HK-2 (cell line): ENCODE results near the gene EEF1AKMT3.
A peak's percentile ranks its signal among the peaks of the same experiment; 100 is the strongest.
"Not testable (repeated sequence)": the region's sequence is repeated elsewhere in the genome, so short reads cannot be mapped to it uniquely, and the experiment has no call there.

Experiments
- DNase-seq: peaks from one replicate; pipeline ENCODE4 v3.0.0-alpha.2; 2018; ENCODE audit not compliant: unreplicated experiment

The EEF1AKMT3 gene

DNA sequence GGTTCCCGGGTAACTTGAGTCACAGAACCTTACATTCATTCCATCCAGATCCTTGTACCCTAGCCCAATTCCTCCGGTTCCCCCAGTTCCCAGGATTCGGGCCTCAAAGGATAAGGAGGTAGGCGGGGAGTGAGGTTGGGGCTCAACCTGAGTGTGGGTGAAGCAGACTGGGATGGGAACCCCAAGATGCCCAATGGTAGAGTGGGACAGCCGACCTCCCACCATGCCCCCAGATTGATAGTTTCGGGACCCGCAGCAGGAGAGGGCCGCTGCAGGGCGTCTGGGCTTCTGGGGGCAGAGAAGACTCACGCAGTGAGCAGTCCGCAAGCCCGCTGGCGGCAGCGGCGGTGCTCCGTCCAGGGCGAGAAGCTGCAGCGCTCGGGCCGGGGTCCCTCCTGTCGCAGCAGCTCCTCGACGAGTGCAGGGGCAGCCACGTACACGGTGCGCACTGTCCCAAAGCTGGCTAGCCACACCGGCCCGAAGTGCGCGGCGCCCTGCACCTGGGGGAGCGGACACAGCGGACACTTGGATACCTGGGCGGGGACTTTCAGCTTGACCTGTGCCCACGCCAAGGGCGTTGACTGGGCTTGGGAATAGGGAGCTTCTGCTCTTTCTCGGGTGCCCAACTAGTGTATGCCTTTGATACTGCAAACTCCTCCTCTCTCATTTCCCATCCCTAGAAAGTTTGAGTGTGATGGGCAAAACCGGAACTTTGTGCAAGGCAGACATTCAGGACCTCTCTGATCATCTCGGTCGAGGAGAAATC, 6.5 kb upstream of the EEF1AKMT3 start:
- no peak for DNase-seq

DNA sequence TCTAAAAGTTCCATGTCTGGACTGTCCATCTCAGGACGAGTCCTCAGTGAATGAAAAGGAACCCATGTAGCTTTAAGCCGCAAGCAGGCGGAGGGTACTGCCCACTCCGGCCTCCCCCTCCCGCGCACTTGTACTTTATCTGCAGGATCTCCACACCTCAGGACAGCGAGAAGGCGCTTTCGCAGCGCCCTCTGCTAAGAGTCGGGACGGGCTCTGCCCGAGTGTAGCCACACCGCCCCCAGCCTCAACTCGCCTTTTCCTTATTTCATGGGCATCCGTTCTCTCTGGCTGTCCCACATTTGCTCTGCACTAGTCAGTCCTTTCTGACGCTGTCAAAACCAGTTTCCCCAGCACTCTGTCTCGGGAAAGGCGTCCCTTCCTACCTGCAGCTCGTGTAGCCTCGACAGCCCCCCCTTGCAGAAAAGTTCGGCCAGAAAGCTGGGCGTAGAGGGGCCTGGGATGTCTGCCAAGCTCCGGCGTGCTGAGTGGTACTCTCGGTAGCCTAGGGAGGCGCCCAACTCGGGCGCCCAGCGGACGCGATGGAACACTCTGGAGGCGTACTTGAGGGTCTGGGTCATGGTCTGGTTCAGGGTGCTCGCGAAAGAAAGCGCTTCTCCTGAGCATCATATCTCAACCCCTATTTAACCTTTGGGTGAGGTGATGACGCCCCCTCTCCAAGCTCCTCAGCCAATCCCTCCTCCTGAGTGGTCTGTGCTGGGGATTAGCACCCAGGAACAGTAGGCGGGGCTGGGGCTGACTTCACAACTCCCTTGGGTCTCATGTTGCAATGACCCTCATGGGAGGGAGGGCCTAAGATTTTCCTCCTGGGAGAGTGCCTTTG, 5.7 kb upstream of the EEF1AKMT3 start, which contains the start of gene CYP27B1:
TSS of gene CYP27B1 (minus strand) at position 615 of the 841 bp plus-strand sequence. CDS start at position 578, 37 bp downstream.
- no peak for DNase-seq

GRCh38 chr12:57767305-57767698, 5.1 kb upstream of the EEF1AKMT3 start:
- no peak for DNase-seq

- DNase-seq = no peak
These were observed 4.5 kb upstream of the EEF1AKMT3 start for GRCh38 chr12:57767876-57768275.

DNA sequence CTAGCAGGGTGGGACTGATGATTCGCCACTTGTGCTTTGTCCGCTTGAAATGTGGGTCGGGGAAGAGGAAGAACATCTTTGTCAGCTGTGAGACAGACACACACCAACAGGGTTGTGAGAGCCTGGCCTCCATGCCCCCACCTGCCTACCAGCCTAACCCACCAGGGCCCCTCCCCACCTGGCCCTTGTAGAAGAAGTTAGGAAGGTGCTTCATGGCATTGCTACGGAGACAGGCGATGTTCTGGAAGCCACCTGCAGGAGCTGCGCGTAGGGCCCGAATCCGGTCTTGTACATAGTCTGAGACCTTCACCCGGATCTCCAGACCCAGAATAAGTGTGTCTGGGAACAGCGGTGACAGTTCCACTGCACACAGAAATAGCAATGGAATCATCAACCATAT, 2.8 kb upstream of the EEF1AKMT3 start:
- no peak for DNase-seq

DNA sequence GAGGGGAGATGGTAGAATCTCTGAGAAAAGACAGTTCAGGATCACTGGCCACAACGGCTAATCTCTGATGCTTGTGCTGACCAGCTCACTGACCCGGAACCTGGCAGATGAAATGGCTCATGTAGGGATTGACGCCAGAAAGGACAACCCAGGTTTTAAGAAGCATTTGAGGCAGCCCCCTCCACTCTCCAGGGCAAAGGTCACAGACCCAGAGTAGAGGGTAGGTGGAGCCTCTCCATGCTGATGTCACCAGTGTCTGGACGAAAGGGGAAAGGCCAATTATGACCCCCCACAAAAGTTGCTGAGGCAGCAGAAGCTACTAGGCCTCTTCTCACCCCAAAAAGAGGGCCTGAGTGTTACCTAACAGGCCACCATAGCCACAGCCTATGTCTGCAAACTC, 1.7 kb upstream of the EEF1AKMT3 start:
- no peak for DNase-seq

GRCh38 chr12:57771236-57771872, 1.1 kb upstream of the EEF1AKMT3 start:
- peak; percentile 89 for DNase-seq

DNA sequence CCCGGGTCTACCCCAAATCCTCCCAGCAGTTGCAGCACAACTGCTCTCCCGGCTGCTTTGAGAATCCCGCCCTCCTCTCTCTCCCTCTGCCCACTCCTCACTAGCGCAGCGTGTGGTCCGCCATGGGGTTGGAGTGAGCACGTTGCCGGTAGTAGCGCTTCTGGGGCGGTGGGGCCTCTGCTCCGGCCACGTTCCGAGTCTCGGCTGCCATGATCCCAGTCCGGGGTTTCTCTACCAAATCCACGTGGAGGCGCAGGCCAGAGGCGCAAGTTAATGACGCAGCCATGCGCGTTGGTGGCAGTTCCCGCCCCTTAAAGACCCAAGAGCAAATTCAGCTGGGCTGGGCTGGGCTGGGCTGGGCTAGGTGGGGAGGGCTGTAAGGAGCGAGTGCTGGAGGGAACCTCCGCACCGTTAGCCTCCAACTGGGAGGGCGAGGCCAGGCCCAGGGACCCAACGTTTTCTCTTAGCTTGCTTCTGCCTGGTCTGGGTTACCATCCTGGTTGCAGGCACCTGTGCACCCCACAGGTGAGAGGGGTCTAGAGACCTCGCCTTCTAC, 463 bp upstream of the EEF1AKMT3 start, which contains the start of gene METTL1:
TSS of gene METTL1 (minus strand) at position 233 of the 556 bp plus-strand sequence. CDS start at position 211, 22 bp downstream.
- peak; percentile 96 for DNase-seq

- not testable (repeated sequence) for DNase-seq
These were observed 2.2 kb downstream of the EEF1AKMT3 start for GRCh38 chr12:57774634-57775033.

GRCh38 chr12:57775044-57775443, 2.6 kb downstream of the EEF1AKMT3 start:
- no peak for DNase-seq

DNA sequence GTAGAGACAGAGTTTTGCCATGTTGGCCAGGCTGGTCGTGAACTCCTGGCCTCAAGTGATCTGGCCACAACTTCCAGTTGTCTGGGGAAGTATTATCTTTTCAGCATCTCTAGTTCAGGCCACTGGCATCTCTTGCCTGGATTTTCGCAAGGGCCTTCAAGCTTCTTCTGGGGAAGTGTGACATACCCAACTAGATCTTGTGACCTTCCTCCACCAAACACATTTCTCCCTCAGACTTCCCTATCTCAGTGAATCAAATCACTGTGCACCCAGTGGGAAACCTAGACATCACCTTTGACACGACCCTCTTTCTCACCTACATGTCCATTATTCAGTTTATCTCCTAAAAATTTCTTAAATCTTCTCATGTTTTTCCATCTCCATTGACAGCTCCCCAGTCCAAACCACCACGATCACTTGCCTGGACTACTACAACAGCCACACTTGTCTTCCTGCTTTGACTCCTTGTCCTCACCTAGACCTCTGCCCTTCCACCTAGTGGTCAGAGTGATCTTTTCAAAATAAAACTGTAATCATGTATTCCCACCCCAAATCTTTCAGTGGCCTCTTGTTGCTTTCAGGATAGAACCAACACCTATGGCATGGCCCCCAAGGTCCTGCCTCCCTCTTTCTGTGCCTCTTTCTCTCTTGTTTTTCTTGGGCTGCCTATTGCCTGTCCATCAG, 3.3 kb downstream of the EEF1AKMT3 start:
- DNase-seq = no peak

GRCh38 chr12:57776247-57776587, 3.8 kb downstream of the EEF1AKMT3 start:
- no peak for DNase-seq

- DNase-seq = no peak
These were observed 5.0 kb downstream of the EEF1AKMT3 start for GRCh38 chr12:57777367-57777766.

- DNase-seq = no peak
These were observed 5.5 kb downstream of the EEF1AKMT3 start for GRCh38 chr12:57777911-57778310.

DNA sequence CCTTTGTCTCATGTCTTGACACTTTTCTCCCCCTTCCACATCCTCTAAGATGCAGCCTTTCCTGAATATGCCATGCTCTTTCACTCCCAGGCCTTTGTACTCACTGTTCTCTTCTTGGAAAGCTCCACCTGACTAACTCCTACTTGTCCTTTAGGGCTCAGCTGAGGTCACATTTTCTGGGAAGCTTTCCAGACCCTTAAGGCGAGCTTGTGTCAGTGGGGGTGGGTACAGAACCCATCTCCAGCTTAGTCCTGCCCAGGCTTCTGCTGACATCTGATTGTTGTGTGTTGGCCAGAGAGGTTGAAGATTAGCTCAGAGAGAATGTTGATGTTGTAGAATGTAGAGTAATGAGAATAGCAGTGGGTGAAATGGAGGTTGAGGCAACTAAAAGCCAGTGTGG, 7.3 kb downstream of the EEF1AKMT3 start:
- DNase-seq = no peak

GRCh38 chr12:57780284-57780897, 8.0 kb downstream of the EEF1AKMT3 start:
- no peak for DNase-seq

DNA sequence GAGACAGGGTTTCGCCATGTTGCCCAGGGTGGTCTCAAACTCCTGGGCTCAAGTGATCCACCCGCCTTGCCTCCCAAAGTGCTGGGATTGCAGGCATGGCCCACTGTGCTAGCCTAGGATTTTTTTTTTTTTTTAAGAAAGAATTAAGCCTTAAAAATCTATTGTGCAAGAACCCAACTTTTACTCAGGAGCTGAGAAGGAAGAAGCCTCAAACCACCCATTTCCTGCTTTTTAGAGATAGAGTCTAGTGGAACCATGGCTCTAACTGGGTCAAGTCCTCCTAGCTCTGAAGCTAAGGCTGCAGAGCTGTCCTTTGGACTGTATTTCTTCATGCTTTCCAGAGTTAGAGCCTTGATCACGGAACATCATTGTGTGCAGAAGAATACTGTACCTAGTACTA, 8.8 kb downstream of the EEF1AKMT3 start:
- DNase-seq = no peak

DNA sequence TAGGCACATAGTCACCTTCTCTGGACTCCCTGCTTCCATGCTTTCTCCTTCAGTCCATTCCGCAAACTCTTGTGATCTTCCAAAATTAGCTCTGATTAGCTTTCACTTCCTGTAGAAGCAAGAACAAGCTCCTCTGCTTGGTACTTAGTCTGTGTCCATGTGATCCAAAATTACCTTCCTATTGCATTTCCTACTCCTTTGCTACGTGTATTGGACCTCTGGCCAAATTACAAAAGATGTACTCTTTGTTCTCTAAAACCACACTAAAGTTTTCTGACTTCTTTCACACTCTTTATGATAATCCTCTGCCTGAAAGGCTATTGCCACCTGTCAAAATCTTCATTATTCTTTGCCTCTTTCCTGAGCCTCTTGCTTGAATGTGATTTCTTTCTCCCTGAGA, 9.4 kb downstream of the EEF1AKMT3 start:
- no peak for DNase-seq

DNA sequence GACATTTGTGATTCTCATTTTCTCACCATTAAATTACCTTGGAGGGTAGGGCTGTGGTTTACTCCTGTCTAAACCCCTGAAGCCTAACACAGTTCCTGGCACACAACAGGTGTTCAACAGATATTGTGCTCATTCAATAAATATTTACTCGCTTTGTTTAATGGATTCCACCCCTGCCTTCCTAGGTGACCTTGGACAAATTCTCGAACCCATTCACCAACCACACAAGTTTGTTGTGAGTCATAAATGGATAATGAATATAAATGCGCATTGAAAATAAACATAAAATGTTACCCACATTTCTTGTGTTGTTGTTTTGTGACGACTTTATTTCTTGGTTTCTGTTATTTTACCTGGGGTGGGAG, 9.8 kb downstream of the EEF1AKMT3 start:
- no peak for DNase-seq

DNA sequence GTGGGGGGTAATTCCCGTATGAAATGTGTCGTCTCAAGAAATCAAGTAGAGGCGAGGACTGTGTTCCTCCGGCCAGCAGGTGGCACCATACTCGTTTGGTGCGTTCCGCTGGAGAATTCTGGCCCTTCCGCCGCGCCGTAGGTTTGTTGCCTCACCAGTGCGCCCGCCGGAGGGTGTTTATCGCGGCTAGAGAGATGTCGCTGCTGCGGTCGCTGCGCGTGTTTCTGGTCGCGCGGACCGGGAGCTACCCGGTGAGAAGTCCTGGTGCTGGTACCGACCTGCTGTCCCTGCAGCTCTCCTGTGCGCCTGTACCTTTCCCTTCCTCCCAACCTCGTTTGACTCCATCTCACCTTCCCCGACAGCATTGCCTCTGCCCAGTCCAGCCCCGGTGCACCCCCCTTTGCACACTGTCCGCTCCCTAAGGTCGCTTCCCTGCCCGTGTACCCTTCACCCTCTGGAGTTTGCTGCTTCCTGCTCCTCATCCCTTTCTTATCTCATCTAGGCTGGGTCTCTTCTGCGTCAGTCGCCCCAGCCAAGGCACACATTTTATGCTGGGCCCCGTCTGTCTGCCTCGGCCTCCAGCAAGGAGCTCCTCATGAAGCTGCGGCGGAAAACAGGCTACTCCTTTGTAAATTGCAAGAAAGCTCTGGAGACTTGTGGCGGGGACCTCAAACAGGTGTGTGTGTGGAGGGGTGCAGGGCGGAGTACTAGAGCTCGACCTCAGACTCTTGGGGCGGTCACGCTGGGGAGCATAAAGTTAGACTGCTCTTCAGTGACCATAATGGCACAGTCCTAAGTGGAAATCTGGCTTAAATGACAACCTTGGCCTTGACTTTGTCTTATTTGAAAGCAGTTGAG, 10.4 kb downstream of the EEF1AKMT3 start, which contains the start of gene TSFM:
TSS of gene TSFM (plus strand) at position 180 of the 858 bp plus-strand sequence. CDS start at position 195, 15 bp downstream.
- DNase-seq = peak; percentile 95
